Measurements from ENCODE around the gene GRN. TPM values are rescaled to one million over a fixed set of nuclear protein-coding genes. Genes with fewer than 3 reads are reported as not detected.
"Not testable (repeated sequence)": the region's sequence is repeated elsewhere in the genome, so short reads cannot be mapped to it uniquely, and the experiment has no call there.

GRN gene
- total RNA-seq, 1 donor from 2014 or later, result 521 TPM

- Histone ChIP-seq H3K36me3 (ENCODE audit: control insufficient read depth, insufficient read depth, low read length) (no peaks in the 10 kb centered on the region), H3K4me3 (ENCODE audit: low read depth, low read length) (no peak overlapping the region), H3K27me3 (ENCODE audit: control insufficient read depth, insufficient read depth, low read length) (peaks cover 7% of the 10 kb centered on the region)
- no peak for DNase-seq (ENCODE audit: low read depth)
- TF ChIP-seq, protein P1, sequence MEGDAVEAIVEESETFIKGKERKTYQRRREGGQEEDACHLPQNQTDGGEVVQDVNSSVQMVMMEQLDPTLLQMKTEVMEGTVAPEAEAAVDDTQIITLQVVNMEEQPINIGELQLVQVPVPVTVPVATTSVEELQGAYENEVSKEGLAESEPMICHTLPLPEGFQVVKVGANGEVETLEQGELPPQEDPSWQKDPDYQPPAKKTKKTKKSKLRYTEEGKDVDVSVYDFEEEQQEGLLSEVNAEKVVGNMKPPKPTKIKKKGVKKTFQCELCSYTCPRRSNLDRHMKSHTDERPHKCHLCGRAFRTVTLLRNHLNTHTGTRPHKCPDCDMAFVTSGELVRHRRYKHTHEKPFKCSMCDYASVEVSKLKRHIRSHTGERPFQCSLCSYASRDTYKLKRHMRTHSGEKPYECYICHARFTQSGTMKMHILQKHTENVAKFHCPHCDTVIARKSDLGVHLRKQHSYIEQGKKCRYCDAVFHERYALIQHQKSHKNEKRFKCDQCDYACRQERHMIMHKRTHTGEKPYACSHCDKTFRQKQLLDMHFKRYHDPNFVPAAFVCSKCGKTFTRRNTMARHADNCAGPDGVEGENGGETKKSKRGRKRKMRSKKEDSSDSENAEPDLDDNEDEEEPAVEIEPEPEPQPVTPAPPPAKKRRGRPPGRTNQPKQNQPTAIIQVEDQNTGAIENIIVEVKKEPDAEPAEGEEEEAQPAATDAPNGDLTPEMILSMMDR (IDR thresholded peaks at IDR 0.05; ENCODE audit: insufficient read depth, low read length, poor library complexity, severe bottlenecking), result no peak
Observed at GRCh38 chr17:44390250-44390870, 45.3 kb downstream of the GRN start.

DNA sequence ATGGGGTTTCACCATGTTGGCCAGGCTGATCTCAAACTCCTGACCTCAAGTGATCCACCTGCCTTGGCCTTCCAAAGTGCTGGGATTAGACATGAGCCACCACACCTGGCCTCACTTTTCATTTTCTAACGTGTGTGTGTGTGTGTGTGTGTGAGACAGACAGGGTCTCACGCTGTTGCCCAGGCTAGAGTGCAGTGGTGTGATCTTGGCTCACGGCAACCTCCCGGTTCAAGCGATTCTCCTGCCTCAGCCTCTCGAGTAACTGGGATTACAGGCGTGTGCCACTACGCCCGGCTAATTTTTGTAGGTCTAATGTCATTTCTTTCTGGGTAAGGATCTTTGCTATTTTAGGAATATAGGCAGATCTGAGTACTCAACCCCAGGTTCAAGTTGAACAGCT, 49.0 kb downstream of the GRN start:
- DNase-seq (ENCODE audit: low read depth); H3K36me3 ChIP-seq (ENCODE audit: control insufficient read depth, insufficient read depth, low read length); H3K4me3 ChIP-seq (ENCODE audit: low read depth, low read length); H3K27me3 ChIP-seq (ENCODE audit: control insufficient read depth, insufficient read depth, low read length): not testable (repeated sequence)

DNA sequence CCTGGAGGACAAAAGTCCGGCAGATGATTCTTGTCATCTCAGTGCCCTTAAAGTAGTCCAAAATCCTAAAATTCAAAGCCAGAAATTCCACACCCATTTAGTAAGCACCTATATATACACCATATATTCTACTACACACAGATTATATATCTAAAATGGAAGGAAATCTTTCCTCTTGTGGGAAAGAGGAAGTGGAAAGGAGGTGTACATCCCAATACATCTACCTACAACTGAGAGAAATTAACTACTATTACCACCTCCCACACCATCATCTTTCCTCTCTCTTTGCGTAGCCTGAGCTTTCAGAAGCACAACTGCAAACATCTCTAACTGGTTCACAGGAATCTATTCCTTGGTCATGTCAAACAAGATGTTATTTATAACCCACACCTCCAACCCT, 49.7 kb downstream of the GRN start:
- Histone ChIP-seq H3K27me3 (ENCODE audit: control insufficient read depth, insufficient read depth, low read length) (no peaks in the 10 kb centered on the region), H3K4me3 (ENCODE audit: low read depth, low read length) (no peak overlapping the region), H3K36me3 (ENCODE audit: control insufficient read depth, insufficient read depth, low read length) (no peaks in the 10 kb centered on the region)
- DNase-seq (ENCODE audit: low read depth), result no peak
- TF ChIP-seq, protein P1 (IDR thresholded peaks at IDR 0.05; ENCODE audit: insufficient read depth, low read length, poor library complexity, severe bottlenecking), result no peak

DNA sequence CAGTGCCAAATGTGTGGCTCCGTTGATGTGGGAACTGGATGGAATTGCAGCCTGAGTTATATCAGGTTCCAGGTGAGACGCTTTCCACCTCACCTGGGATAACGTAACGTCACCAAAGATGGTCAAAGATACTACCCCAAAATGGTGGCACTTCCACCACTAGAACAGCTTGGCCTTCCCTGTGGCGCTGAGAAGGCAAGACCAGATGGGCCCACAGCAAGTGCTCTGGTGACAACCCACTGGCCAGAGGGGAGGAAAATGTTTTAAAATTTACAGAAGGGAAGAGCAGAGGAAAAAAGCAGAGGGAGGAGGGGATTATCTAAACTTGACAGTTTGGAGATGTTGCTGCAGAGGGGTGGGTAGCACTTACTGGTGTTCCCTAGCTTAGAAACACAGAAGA, 51.8 kb downstream of the GRN start:
- Histone ChIP-seq H3K4me3 (ENCODE audit: low read depth, low read length) (no peak overlapping the region), H3K27me3 (ENCODE audit: control insufficient read depth, insufficient read depth, low read length) (no peaks in the 10 kb centered on the region), H3K36me3 (ENCODE audit: control insufficient read depth, insufficient read depth, low read length) (peaks cover 1% of the 10 kb centered on the region)
- no peak for DNase-seq (ENCODE audit: low read depth)
- TF ChIP-seq, protein P1 (IDR thresholded peaks at IDR 0.05; ENCODE audit: insufficient read depth, low read length, poor library complexity, severe bottlenecking), result no peak

DNA sequence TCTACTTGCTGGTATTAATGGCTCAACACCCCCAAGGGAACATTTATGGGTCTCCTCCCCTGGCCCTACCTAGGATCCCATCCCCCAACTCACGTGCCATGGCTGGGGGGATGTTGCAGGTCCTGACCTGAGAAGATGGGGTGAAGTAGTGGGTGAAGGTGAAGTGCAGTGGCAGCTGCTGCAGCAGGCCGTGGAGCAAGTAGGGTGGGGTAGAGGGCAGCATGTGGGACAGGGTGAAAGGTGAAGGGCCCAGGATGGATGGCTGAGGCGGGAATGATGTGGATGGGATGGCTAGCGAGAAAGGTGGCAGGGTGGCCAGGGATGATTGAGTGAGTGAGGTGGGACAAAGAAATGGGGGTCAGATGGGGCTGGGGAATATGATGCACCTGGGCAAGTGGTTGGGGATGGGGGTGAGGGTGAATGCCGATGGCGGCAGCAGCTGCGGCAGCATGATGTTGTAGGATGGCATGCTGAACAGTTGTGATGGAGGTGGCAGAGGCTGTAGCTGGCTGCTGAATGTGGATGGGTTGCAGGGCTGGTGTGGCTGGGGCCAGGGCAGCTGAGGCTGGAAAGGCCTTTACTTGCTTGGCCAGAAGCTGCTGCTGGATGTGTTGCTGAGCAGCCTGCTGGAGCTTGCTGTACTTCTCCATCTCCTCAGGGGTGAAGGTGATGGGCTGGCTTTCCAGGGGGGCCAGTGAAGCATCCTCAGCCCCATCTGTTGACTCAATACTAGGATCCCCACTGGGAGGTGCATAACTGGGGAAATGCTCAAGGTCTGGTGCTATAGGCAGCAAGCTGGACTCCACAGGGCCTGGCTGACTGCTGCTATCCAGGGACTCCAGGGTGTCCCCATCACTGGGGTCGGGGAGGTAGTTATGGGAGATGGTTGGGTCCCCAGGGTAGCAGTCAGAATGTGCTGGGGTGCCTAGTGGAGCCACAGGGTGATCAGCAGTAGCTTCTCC, 52.7 kb downstream of the GRN start:
- no peak for DNase-seq (ENCODE audit: low read depth)
- TF ChIP-seq, protein P1 (IDR thresholded peaks at IDR 0.05; ENCODE audit: insufficient read depth, low read length, poor library complexity, severe bottlenecking), result no peak
- H3K36me3 ChIP-seq (ENCODE audit: control insufficient read depth, insufficient read depth, low read length), result peaks cover 1% of the 10 kb centered on the region

More for the DNA sequence above, 52.7 kb downstream of the GRN start:
- Histone ChIP-seq H3K4me3 (ENCODE audit: low read depth, low read length) (no peak overlapping the region), H3K27me3 (ENCODE audit: control insufficient read depth, insufficient read depth, low read length) (no peaks in the 10 kb centered on the region)
